SK-N-SH (cell line): ENCODE results near the gene CDH20. TPM values are rescaled to one million over a fixed set of nuclear protein-coding genes. Genes with fewer than 3 reads are reported as not detected.

Experiments
- CTCF ChIA-PET: fragments of 300-600, 350-600 bp; formaldehyde crosslinking; extraction: SDS; loops from one replicate; lab custom pipeline; 2021; lab: Yijun Ruan, JAX
- POLR2A ChIA-PET: fragments of 350-600 bp; sonication (Branson Sonifier 250); formaldehyde crosslinking; extraction: SDS; loops from one replicate; lab custom pipeline; 2020; ENCODE audit warnings: antibody characterized with exemption, inconsistent platforms; lab: Yijun Ruan, JAX
- DNase-seq: peaks from one replicate; pipeline ENCODE4 v3.0.0; 2012
- H2AFZ ChIP-seq: fragments of 200-600 bp; sonication (generic); 2 replicates; pipeline ENCODE4 v1.8.1; 2016; ENCODE audit warnings: antibody characterized with exemption, mild to moderate bottlenecking, low read depth
- H3F3A ChIP-seq: fragments of 200-600 bp; sonication (generic); replicated peaks from 2 replicates; pipeline ENCODE3; 2016; ENCODE audit warnings: antibody characterized with exemption, mild to moderate bottlenecking; ENCODE audit not compliant: insufficient read depth
- H3K27ac ChIP-seq, 2 experiments: fragments of 200-500 bp in 1 of 2; fragments of 200-600 bp in 1 of 2; sonication (Bioruptor generic) in 1 of 2; sonication (generic), shearing (Covaris generic) in 1 of 2; 2 replicates each; pipeline versions ENCODE4 v1.5.1 to v1.6.1; 2014 to 2016; ENCODE audit warnings: low read depth in 2 of 2, inconsistent platforms in 1 of 2, low read length in 1 of 2, mild to moderate bottlenecking in 1 of 2, mixed read lengths in 1 of 2
- H3K27me3 ChIP-seq: fragments of 200-600 bp; sonication (generic), shearing (Covaris generic); 2 replicates; pipeline ENCODE4 v1.6.1; 2016; ENCODE audit warnings: mixed run types; ENCODE audit not compliant: insufficient read depth
- H3K36me3 ChIP-seq, 2 experiments: fragments of 200-500 bp in 1 of 2; fragments of 200-600 bp in 1 of 2; sonication (Bioruptor generic) in 1 of 2; sonication (generic) in 1 of 2; replicated peaks in 1 of 2; 2 replicates each; pipeline versions ENCODE3 to v1.5.1; 2014 to 2016; ENCODE audit warnings: low read length in 1 of 2, mild to moderate bottlenecking in 1 of 2; ENCODE audit not compliant: insufficient read depth in 2 of 2, control insufficient read depth in 1 of 2
- H3K4me1 ChIP-seq, 2 experiments: fragments of 200-500 bp in 1 of 2; fragments of 200-600 bp in 1 of 2; sonication (Bioruptor generic) in 1 of 2; sonication (generic), shearing (Covaris generic) in 1 of 2; 2 replicates each; pipeline versions ENCODE4 v1.5.1 to v1.6.1; 2014 to 2016; ENCODE audit warnings: low read depth in 1 of 2, low read length in 1 of 2, mixed run types in 1 of 2; ENCODE audit not compliant: insufficient read depth in 2 of 2, control insufficient read depth in 1 of 2
- H3K4me2 ChIP-seq: fragments of 200-600 bp; sonication (generic), shearing (Covaris generic); 2 replicates; pipeline ENCODE4 v1.6.1; 2017; ENCODE audit warnings: mixed run types
- H3K4me3 ChIP-seq, 2 experiments: fragments of 200-500 bp in 1 of 2; fragments of 200-600 bp in 1 of 2; sonication (Bioruptor generic) in 1 of 2; sonication (generic), shearing (Covaris generic) in 1 of 2; 2 replicates each; pipeline versions ENCODE4 v1.5.1 to v1.8.1; 2014 to 2016; ENCODE audit warnings: low read depth in 2 of 2, inconsistent platforms in 1 of 2, low read length in 1 of 2, mild to moderate bottlenecking in 1 of 2, mixed read lengths in 1 of 2, moderate library complexity in 1 of 2
- H3K79me2 ChIP-seq: fragments of 200-600 bp; sonication (generic); 2 replicates; pipeline ENCODE4 v1.8.1; 2017; ENCODE audit warnings: mild to moderate bottlenecking; ENCODE audit not compliant: insufficient read depth
- H3K9ac ChIP-seq: fragments of 200-600 bp; sonication (generic); 2 replicates; pipeline ENCODE4 v1.6.1; 2017; ENCODE audit warnings: mixed run types
- H3K9me2 ChIP-seq: fragments of 200-600 bp; sonication (generic); 2 replicates; pipeline ENCODE4 v1.6.1; 2017; ENCODE audit warnings: mixed run types
- H3K9me3 ChIP-seq: fragments of 200-600 bp; sonication (generic); 2 replicates; pipeline ENCODE4 v1.6.1; 2017; ENCODE audit warnings: mixed run types, mild to moderate bottlenecking, moderate library complexity
- H4K20me1 ChIP-seq: fragments of 200-600 bp; sonication (generic); 2 replicates; pipeline ENCODE4 v1.6.1; 2017; ENCODE audit warnings: mild to moderate bottlenecking, mixed run types; ENCODE audit not compliant: insufficient read depth
- CHD2 ChIP-seq: fragments of 150-350 bp; IDR thresholded peaks from 2 replicates; pipeline ENCODE4 v1.6.1; 2018; ENCODE audit warnings: low read length; ENCODE audit not compliant: partially characterized antibody
- ELF1 ChIP-seq: IDR thresholded peaks from 2 replicates; pipeline ENCODE4 v1.4.0; 2012
- GABPA ChIP-seq: IDR thresholded peaks from 2 replicates; pipeline ENCODE4 v1.4.0; 2012; ENCODE audit warnings: low read depth, mild to moderate bottlenecking
- GATA2 ChIP-seq: sonication (generic); formaldehyde crosslinking; IDR thresholded peaks from 2 replicates; pipeline ENCODE4 v1.5.0; 2020; ENCODE audit warnings: mild to moderate bottlenecking, missing genetic modification reagents
- JUND ChIP-seq: IDR thresholded peaks from 2 replicates; pipeline ENCODE4 v1.4.0; 2012
- MXI1 ChIP-seq: IDR thresholded peaks from 2 replicates; pipeline ENCODE4 v1.6.1; 2012; ENCODE audit warnings: mild to moderate bottlenecking, low read depth, low read length, improper control_type of control experiment
- NRF1 ChIP-seq: IDR thresholded peaks from 2 replicates; pipeline ENCODE4 v1.6.1; 2012; ENCODE audit warnings: low read depth, mild to moderate bottlenecking, low read length
- RAD21 ChIP-seq: IDR thresholded peaks from 2 replicates; pipeline ENCODE4 v1.6.1; 2012; ENCODE audit warnings: mild to moderate bottlenecking, low read length
- RCOR1 ChIP-seq: fragments of 150-350 bp; IDR thresholded peaks from 2 replicates; pipeline ENCODE4 v1.6.1; 2017; ENCODE audit warnings: antibody characterized with exemption, low read length
- RFX5 ChIP-seq: IDR thresholded peaks from 2 replicates; pipeline ENCODE4 v1.6.1; 2012; ENCODE audit warnings: mild to moderate bottlenecking, improper control_type of control experiment, low read length
- RXRA ChIP-seq: IDR thresholded peaks from 2 replicates; pipeline ENCODE4 v1.4.0; 2012; ENCODE audit warnings: low read depth, mild to moderate bottlenecking, borderline replicate concordance
- TCF12 ChIP-seq: IDR thresholded peaks from 2 replicates; pipeline ENCODE4 v1.4.0; 2012
- TEAD4 ChIP-seq: IDR thresholded peaks from 2 replicates; pipeline ENCODE4 v1.4.0; 2012; ENCODE audit warnings: mild to moderate bottlenecking, borderline replicate concordance; ENCODE audit not compliant: insufficient read depth
- YY1 ChIP-seq: IDR thresholded peaks from 2 replicates; pipeline ENCODE4 v1.4.0; 2012; ENCODE audit warnings: low read depth, mild to moderate bottlenecking
- WGBS: methylation state at CpG from one replicate; pipeline ENCODE4 v1.1.6; 2017; ENCODE audit warnings: low lambda C conversion rate; 5-methylcytosine and 5-hydroxymethylcytosine counted together
- polyA plus RNA-seq, 3 experiments: library from polyadenylated mRNA; depleted of rRNA; stranded (reverse); fragments of >200 nt; gene quantifications; 2 replicates each; pipeline ENCODE4 v1.2.3, GENCODE V29; 2012
- TF ChIP-seq, protein P1 (sequence below): IDR thresholded peaks from 2 replicates; pipeline ENCODE4 v1.6.1; 2012; ENCODE audit warnings: mild to moderate bottlenecking, low read depth, low read length, moderate library complexity
- TF ChIP-seq, protein P2 (sequence below): IDR thresholded peaks from 2 replicates; pipeline ENCODE4 v1.4.0; 2012; ENCODE audit warnings: low read depth, borderline replicate concordance
- TF ChIP-seq, protein P3 (sequence below): IDR thresholded peaks from 2 replicates; pipeline ENCODE4; 2012
- TF ChIP-seq, protein P4 (sequence below): fragments of 200-600 bp; sonication (generic); IDR thresholded peaks from 2 replicates; pipeline ENCODE4 v1.6.1; 2017; ENCODE audit warnings: antibody characterized with exemption, mild to moderate bottlenecking, moderate library complexity
- TF ChIP-seq, protein P5 (sequence below): IDR thresholded peaks from 2 replicates; pipeline ENCODE4 v1.4.0; 2012; ENCODE audit warnings: low read depth, borderline replicate concordance

Gene CDH20
- polyA plus RNA-seq, 1 of the 3 experiments (the other 2 are of a cell fraction), result 1.1 TPM

DNA sequence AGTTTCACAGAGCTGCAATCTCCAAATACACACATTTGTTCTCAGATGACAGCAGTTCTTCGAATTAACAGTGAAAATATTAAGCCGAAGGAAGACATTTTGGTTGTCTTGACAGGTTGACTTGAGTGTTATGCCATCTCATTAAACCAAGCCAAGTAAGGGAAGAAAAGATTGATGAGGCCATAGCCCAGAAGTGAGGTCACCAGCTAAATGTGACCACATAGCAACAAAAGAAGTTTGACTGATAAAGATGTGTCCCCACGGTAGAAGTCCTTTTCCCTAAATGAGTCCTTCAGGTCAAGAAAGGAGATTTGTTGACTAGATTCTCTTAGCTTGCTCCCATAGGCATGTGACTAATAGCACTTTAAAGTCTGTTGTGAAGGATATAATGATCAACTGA, 156.1 kb downstream of the CDH20 start (continued):
- no peak for TF ChIP-seq TCF12
- TF ChIP-seq, protein P1, sequence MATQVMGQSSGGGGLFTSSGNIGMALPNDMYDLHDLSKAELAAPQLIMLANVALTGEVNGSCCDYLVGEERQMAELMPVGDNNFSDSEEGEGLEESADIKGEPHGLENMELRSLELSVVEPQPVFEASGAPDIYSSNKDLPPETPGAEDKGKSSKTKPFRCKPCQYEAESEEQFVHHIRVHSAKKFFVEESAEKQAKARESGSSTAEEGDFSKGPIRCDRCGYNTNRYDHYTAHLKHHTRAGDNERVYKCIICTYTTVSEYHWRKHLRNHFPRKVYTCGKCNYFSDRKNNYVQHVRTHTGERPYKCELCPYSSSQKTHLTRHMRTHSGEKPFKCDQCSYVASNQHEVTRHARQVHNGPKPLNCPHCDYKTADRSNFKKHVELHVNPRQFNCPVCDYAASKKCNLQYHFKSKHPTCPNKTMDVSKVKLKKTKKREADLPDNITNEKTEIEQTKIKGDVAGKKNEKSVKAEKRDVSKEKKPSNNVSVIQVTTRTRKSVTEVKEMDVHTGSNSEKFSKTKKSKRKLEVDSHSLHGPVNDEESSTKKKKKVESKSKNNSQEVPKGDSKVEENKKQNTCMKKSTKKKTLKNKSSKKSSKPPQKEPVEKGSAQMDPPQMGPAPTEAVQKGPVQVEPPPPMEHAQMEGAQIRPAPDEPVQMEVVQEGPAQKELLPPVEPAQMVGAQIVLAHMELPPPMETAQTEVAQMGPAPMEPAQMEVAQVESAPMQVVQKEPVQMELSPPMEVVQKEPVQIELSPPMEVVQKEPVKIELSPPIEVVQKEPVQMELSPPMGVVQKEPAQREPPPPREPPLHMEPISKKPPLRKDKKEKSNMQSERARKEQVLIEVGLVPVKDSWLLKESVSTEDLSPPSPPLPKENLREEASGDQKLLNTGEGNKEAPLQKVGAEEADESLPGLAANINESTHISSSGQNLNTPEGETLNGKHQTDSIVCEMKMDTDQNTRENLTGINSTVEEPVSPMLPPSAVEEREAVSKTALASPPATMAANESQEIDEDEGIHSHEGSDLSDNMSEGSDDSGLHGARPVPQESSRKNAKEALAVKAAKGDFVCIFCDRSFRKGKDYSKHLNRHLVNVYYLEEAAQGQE, result no peak
- TF ChIP-seq, protein P2, sequence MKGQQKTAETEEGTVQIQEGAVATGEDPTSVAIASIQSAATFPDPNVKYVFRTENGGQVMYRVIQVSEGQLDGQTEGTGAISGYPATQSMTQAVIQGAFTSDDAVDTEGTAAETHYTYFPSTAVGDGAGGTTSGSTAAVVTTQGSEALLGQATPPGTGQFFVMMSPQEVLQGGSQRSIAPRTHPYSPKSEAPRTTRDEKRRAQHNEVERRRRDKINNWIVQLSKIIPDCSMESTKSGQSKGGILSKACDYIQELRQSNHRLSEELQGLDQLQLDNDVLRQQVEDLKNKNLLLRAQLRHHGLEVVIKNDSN, result no peak
- TF ChIP-seq ELF1, result no peak
- no peak for TF ChIP-seq GABPA
- TF ChIP-seq, protein P3, sequence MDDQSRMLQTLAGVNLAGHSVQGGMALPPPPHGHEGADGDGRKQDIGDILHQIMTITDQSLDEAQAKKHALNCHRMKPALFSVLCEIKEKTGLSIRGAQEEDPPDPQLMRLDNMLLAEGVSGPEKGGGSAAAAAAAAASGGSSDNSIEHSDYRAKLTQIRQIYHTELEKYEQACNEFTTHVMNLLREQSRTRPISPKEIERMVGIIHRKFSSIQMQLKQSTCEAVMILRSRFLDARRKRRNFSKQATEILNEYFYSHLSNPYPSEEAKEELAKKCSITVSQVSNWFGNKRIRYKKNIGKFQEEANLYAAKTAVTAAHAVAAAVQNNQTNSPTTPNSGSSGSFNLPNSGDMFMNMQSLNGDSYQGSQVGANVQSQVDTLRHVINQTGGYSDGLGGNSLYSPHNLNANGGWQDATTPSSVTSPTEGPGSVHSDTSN, result no peak

DNA sequence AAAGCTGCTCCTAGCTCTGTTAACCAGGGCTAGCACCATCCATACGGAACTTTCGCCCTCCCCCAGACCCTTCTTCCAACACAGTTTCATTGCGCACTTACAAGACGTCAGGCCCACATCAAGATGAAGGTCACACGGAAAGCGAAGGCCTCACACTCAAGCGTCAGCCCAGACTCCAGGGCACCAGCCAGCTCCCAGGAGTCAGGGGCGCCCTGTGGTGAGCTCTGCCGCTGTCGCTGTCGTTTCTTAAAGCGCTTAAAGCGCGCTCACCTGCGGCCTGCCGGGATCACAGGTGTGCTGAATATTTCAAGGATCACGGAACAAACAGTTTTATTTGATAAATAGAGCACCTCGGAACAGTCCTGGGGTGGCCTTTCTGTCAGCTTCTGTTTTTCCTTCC, 163.1 kb downstream of the CDH20 start:
- POLR2A ChIA-PET, result no interaction called here
- CTCF ChIA-PET, result interaction anchor here (0.9 to 1.4 kb wide), 2 partner anchors 688 to 1508 kb away, joined by 3 read pairs; no protein-coding TSS in a partner anchor

DNA sequence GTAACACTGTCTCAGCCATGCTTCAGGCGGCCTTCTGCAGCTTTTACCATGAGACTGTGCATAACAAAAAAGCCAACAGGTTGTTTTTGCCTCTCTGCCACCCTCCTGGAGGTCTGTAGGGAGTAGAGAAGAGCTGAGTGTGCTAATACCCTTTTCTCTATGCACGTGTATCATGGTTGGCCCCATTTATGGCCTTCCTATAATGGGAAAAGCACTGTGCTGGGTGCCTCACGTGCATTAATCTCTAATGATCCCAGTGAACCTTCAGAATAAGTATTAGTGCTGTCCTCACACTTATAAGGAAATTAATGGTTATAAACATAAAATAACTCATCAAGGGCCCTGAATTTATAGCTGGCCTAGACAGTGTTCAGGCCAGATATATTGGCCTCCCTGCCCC, 164.2 kb downstream of the CDH20 start:
- Histone ChIP-seq H3K9me3 (no peaks in the 10 kb centered on the region), H3K27ac (no peak overlapping the region), H3K79me2 (no peaks in the 10 kb centered on the region), H3K4me1 (no peaks in the 10 kb centered on the region; a peak in 1 of 4 replicates), H3K9ac (no peak overlapping the region), H3K4me2 (no peak overlapping the region), H3F3A (no peaks in the 10 kb centered on the region), H4K20me1 (no peaks in the 10 kb centered on the region), H3K4me3 (no peak overlapping the region), H3K27me3 (no peaks in the 10 kb centered on the region), H3K9me2 (no peaks in the 10 kb centered on the region), H3K36me3 (no peaks in the 10 kb centered on the region), H2AFZ (no peak overlapping the region)
- CTCF ChIA-PET, result interaction anchor here (0.8 to 1.4 kb wide), 3 partner anchors 10 to 1509 kb away, joined by 3 to 4 read pairs (median 3); no protein-coding TSS in a partner anchor
- no peak for DNase-seq
- TF ChIP-seq NRF1 (no peak), RAD21 (no peak), GATA2 (CRISPR knock-in tag) (no peak), ELF1 (no peak), JUND (no peak), MXI1 (no peak), TCF12 (no peak), RXRA (no peak)
- TF ChIP-seq, protein P4, sequence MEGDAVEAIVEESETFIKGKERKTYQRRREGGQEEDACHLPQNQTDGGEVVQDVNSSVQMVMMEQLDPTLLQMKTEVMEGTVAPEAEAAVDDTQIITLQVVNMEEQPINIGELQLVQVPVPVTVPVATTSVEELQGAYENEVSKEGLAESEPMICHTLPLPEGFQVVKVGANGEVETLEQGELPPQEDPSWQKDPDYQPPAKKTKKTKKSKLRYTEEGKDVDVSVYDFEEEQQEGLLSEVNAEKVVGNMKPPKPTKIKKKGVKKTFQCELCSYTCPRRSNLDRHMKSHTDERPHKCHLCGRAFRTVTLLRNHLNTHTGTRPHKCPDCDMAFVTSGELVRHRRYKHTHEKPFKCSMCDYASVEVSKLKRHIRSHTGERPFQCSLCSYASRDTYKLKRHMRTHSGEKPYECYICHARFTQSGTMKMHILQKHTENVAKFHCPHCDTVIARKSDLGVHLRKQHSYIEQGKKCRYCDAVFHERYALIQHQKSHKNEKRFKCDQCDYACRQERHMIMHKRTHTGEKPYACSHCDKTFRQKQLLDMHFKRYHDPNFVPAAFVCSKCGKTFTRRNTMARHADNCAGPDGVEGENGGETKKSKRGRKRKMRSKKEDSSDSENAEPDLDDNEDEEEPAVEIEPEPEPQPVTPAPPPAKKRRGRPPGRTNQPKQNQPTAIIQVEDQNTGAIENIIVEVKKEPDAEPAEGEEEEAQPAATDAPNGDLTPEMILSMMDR, result no peak
- TF ChIP-seq, protein P5, sequence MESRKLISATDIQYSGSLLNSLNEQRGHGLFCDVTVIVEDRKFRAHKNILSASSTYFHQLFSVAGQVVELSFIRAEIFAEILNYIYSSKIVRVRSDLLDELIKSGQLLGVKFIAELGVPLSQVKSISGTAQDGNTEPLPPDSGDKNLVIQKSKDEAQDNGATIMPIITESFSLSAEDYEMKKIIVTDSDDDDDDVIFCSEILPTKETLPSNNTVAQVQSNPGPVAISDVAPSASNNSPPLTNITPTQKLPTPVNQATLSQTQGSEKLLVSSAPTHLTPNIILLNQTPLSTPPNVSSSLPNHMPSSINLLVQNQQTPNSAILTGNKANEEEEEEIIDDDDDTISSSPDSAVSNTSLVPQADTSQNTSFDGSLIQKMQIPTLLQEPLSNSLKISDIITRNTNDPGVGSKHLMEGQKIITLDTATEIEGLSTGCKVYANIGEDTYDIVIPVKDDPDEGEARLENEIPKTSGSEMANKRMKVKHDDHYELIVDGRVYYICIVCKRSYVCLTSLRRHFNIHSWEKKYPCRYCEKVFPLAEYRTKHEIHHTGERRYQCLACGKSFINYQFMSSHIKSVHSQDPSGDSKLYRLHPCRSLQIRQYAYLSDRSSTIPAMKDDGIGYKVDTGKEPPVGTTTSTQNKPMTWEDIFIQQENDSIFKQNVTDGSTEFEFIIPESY, result no peak
- POLR2A ChIA-PET, result no interaction called here
- WGBS, result 71% methylated on average over 3 of the region's 3 CpGs

More for the DNA sequence above, 163.1 kb downstream of the CDH20 start:
- 89% methylated on average over 18 of the region's 18 CpGs for WGBS
- no peaks in the 10 kb centered on the region; a peak in 1 of 4 replicates for H3K4me1 ChIP-seq
- H3K27ac ChIP-seq, result no peak overlapping the region
- H3F3A ChIP-seq, result no peaks in the 10 kb centered on the region
- no peak overlapping the region for H3K9ac ChIP-seq
- H3K79me2 ChIP-seq, result no peaks in the 10 kb centered on the region
- H3K27me3 ChIP-seq, result no peaks in the 10 kb centered on the region
- H3K36me3 ChIP-seq, result no peaks in the 10 kb centered on the region
- no peaks in the 10 kb centered on the region for H4K20me1 ChIP-seq
- no peaks in the 10 kb centered on the region for H3K9me3 ChIP-seq
- H2AFZ ChIP-seq, result no peak overlapping the region
- H3K4me2 ChIP-seq, result no peak overlapping the region
- H3K9me2 ChIP-seq, result no peaks in the 10 kb centered on the region
- DNase-seq, result no peak
- no peak overlapping the region for H3K4me3 ChIP-seq
- TF ChIP-seq RCOR1 (no peak), YY1 (no peak), RFX5 (no peak), TEAD4 (no peak), CHD2 (no peak)
